PFSK-1 (cell line): ENCODE data around the gene MLPH.

Experiments
- FOXP2 ChIP-seq: optimal IDR thresholded peaks from 2 replicates; pipeline ENCODE3; 2011; ENCODE audit warnings: borderline replicate concordance, control low read depth, inconsistent platforms; ENCODE audit not compliant: insufficient read depth; ENCODE audit errors: extremely low read length, extremely low read depth
- POLR2AphosphoS5 ChIP-seq: IDR thresholded peaks from 2 replicates; pipeline ENCODE4 v1.6.1; 2012; ENCODE audit warnings: low read depth, mild to moderate bottlenecking, control low read depth, low read length, moderate library complexity
- REST ChIP-seq, 2 experiments: IDR thresholded peaks; 2 replicates each; pipeline versions ENCODE4 v1.6.1 to v1.8.0; 2011 to 2012; ENCODE audit warnings: low read depth in 2 of 2, low read length in 2 of 2, control low read depth in 1 of 2, inconsistent platforms in 1 of 2, mild to moderate bottlenecking in 1 of 2, moderate library complexity in 1 of 2; ENCODE audit not compliant: insufficient read depth in 1 of 2
- SIN3A ChIP-seq: IDR thresholded peaks from 2 replicates; pipeline ENCODE4 v1.6.1; 2012; ENCODE audit warnings: mild to moderate bottlenecking, low read length, moderate library complexity, borderline replicate concordance; ENCODE audit not compliant: insufficient read depth
- TAF1 ChIP-seq: IDR thresholded peaks from 2 replicates; pipeline ENCODE4 v1.6.1; 2012; ENCODE audit warnings: low read length, control low read depth, borderline replicate concordance; ENCODE audit not compliant: insufficient read depth

Gene MLPH

GRCh38 chr2:237572021-237572741 lies 85.1 kb downstream of the MLPH start:
- TF ChIP-seq REST (IDR thresholded peaks at IDR 0.05; ENCODE audit: insufficient read depth in 1 of 2, low read depth in 2 of 2, low read length in 2 of 2) (no peak), FOXP2 (peak; percentile 69)

DNA sequence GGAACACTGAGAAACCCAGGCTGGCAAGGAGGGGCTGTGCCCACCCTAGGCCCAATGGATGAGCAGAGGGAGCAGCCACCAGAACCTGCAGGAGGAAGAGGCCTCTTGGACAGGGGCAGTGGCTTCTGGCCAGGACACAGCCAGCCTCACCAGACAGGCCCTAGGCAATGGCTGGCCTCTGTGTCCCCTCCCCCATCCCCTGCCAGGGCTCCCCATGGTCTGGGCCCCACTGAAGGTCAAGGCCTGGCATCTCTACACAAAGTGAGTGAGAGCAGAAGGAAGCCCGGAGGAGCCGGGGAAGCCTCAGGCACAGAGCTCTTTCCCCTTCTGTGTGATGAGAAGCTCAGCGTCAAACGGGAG lies 85.7 kb downstream of the MLPH start:
- TF ChIP-seq REST (IDR thresholded peaks at IDR 0.05; ENCODE audit: insufficient read depth in 1 of 2, low read depth in 2 of 2, low read length in 2 of 2), result no peak
- TF ChIP-seq SIN3A, result no peak

GRCh38 chr2:237573721-237574415 lies 86.8 kb downstream of the MLPH start:
- TF ChIP-seq TAF1, result no peak
- no peak for TF ChIP-seq FOXP2
- TF ChIP-seq REST (IDR thresholded peaks at IDR 0.05; ENCODE audit: insufficient read depth in 1 of 2, low read depth in 2 of 2, low read length in 2 of 2), result no peak
- TF ChIP-seq SIN3A, result no peak
- no peak for TF ChIP-seq POLR2AphosphoS5

GRCh38 chr2:237574467-237574866 lies 87.4 kb downstream of the MLPH start:
- no peak for TF ChIP-seq TAF1
- no peak for TF ChIP-seq SIN3A
- no peak for TF ChIP-seq REST (IDR thresholded peaks at IDR 0.05; ENCODE audit: insufficient read depth in 1 of 2, low read depth in 2 of 2, low read length in 2 of 2)
- TF ChIP-seq FOXP2, result no peak
- TF ChIP-seq POLR2AphosphoS5, result no peak
